RWPE2 (cell line): ENCODE data around the gene EMX1.

ENCODE experiments used
- ATAC-seq: fragments of 200-7000 bp; cut with Tn5 transposase; 3 replicates; pipeline ENCODE4 v1.9.1; 2021; ENCODE audit warnings: low read depth
- DNase-seq: peaks from one replicate; pipeline ENCODE4 v3.0.0-alpha.2; 2020; ENCODE audit warnings: low spot score
- H3K27ac ChIP-seq: fragments of 450-650 bp; 2 replicates; pipeline ENCODE4 v1.5.1; 2017; ENCODE audit warnings: mild to moderate bottlenecking; ENCODE audit not compliant: poor library complexity, severe bottlenecking
- H3K27me3 ChIP-seq: fragments of 250-450 bp; sonication (Bioruptor Pico); 2 replicates; pipeline ENCODE4 v1.5.1; 2021; ENCODE audit warnings: mild to moderate bottlenecking, moderate library complexity; ENCODE audit not compliant: insufficient read depth, poor library complexity, severe bottlenecking
- H3K36me3 ChIP-seq: fragments of 250-450 bp; sonication (Bioruptor Pico); 2 replicates; pipeline ENCODE4 v1.5.1; 2020; ENCODE audit warnings: low read depth, mild to moderate bottlenecking, moderate library complexity
- H3K4me1 ChIP-seq: fragments of 250-450 bp; sonication (Bioruptor Pico); 2 replicates; pipeline ENCODE4 v1.5.1; 2021; ENCODE audit warnings: mild to moderate bottlenecking, moderate library complexity; ENCODE audit not compliant: insufficient read depth, poor library complexity, severe bottlenecking
- H3K4me3 ChIP-seq: fragments of 250-450 bp; sonication (Bioruptor Pico); 2 replicates; pipeline ENCODE4 v1.5.1; 2021; ENCODE audit warnings: mild to moderate bottlenecking, moderate library complexity; ENCODE audit not compliant: severe bottlenecking
- H3K9me3 ChIP-seq: fragments of 250-450 bp; sonication (Bioruptor Pico); 2 replicates; pipeline ENCODE4 v1.5.1; 2021; ENCODE audit warnings: mild to moderate bottlenecking, moderate library complexity; ENCODE audit not compliant: severe bottlenecking
- CTCF ChIP-seq: fragments of 450-650 bp; IDR thresholded peaks from one replicate; pipeline ENCODE4 v1.5.1; 2017; ENCODE audit warnings: mild to moderate bottlenecking, moderate library complexity; ENCODE audit not compliant: poor library complexity, severe bottlenecking

EMX1 gene

GRCh38 chr2:72917138-72917876 lies at the start of gene EMX1:
Gene EMX1 (plus strand): TSS chr2:72917519. CDS start chr2:72917853, 334 bp downstream.
- Histone ChIP-seq H3K36me3 (no peaks in the 10 kb centered on the region), H3K9me3 (no peaks in the 10 kb centered on the region), H3K4me3 (peak within 1 kb of the TSS; percentile 7), H3K27ac (no peak within 1 kb of the TSS), H3K4me1 (no peaks in the 10 kb centered on the region), H3K27me3 (peaks cover 98% of the 10 kb centered on the region)
- TF ChIP-seq CTCF: no peak
- DNase-seq: peak; percentile 66
- ATAC-seq: peak; percentile 62

DNA sequence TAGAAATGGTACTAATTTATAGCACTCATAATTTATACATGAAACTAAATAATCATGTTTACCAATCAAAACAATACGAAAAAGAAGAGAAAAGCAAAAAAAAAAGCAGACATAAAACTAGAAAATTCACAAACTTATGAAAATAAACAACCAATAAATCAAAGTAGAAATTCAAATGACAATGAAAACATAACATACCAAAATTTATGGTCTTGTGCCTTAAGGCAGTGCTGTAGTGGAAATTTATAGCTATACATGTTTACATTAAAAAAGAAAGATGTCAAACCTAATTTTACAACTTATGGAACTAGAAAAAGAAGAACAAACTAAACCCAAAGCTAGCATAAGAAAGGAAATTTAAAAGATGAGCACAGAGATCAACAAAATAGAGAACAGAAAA lies 46.3 kb upstream of the EMX1 start:
- no peak for DNase-seq
- no peaks in the 10 kb centered on the region for H3K27me3 ChIP-seq
- no peak overlapping the region for H3K4me3 ChIP-seq
- no peak overlapping the region for H3K27ac ChIP-seq
- no peak for ATAC-seq
- H3K4me1 ChIP-seq: no peaks in the 10 kb centered on the region
- TF ChIP-seq CTCF: no peak
- no peaks in the 10 kb centered on the region for H3K36me3 ChIP-seq
- no peaks in the 10 kb centered on the region for H3K9me3 ChIP-seq

DNA sequence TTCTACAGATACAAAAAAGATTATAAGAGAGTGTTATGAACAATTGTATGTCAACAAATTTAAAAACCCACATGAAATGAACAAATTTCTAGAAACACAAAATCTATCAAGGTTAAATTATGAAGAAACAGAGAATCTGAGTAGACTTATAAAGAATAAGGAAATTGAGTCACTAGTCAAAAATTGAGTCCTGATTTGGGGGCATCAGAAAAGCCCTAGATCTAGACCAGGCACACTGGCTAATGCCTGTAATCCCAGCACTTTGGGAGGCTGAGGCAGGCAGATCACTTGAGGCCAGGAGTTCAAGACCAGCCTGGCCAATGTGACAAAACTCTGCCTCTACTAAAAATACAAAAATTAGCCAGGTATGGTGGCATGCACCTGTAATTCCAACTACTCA lies 45.4 kb upstream of the EMX1 start:
- Histone ChIP-seq H3K27ac (no peak overlapping the region), H3K9me3 (no peaks in the 10 kb centered on the region), H3K36me3 (no peaks in the 10 kb centered on the region), H3K4me1 (no peaks in the 10 kb centered on the region), H3K27me3 (no peaks in the 10 kb centered on the region), H3K4me3 (no peak overlapping the region)
- no peak for TF ChIP-seq CTCF
- DNase-seq (no peak), ATAC-seq (no peak)

GRCh38 chr2:72883356-72883962 lies 33.9 kb upstream of the EMX1 start:
- DNase-seq (no peak), ATAC-seq (no peak)
- no peak for TF ChIP-seq CTCF
- Histone ChIP-seq H3K9me3 (no peaks in the 10 kb centered on the region), H3K27me3 (peaks cover 2% of the 10 kb centered on the region), H3K27ac (no peak overlapping the region), H3K4me3 (no peak overlapping the region), H3K4me1 (no peaks in the 10 kb centered on the region), H3K36me3 (no peaks in the 10 kb centered on the region)

DNA sequence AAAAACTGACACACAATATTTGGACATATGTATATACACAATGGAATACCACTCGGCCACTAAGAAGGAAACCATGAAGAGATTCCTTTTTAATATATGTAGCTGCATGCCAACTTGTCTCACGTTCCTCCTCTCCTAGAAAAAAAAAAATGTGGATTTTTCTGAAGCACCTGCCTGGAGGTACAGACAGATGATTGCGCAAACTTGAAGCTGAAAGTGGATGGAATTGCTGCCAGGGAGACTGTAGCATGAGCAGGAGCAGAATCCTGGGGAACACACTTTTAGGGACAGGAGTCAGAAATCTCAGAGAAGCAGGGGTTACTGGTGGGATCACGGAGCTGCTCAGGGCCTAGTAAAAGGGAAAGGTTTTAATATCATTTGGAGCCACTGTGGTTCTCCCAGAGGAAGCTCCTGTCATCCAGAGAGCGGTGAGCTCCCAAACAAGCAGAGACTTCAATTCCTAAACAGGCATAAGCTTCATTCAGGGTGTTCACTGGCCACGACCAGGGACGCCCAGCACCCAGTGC lies 30.8 kb upstream of the EMX1 start:
- Histone ChIP-seq H3K27ac (no peak overlapping the region), H3K4me1 (no peaks in the 10 kb centered on the region), H3K27me3 (no peaks in the 10 kb centered on the region), H3K36me3 (no peaks in the 10 kb centered on the region), H3K4me3 (peak overlapping the region; percentile 45), H3K9me3 (no peaks in the 10 kb centered on the region)
- no peak for TF ChIP-seq CTCF
- DNase-seq: no peak
- ATAC-seq: no peak
